OCI-LY1 (cell line): Measurements from ENCODE around the gene UBC.
"Not testable (repeated sequence)": the region's sequence is repeated elsewhere in the genome, so short reads cannot be mapped to it uniquely, and the experiment has no call there.

Experiments
- H2AFZ ChIP-seq: fragments of 200-600 bp; sonication (generic), shearing (Covaris generic); 2 replicates; pipeline ENCODE4 v1.6.0; 2014; ENCODE audit warnings: antibody characterized with exemption, mild to moderate bottlenecking, low read length
- H3F3A ChIP-seq: fragments of 200-600 bp; sonication (generic), shearing (Covaris generic); 2 replicates; pipeline ENCODE4 v1.6.0; 2014; ENCODE audit warnings: mild to moderate bottlenecking, antibody characterized with exemption, low read length, moderate library complexity; ENCODE audit not compliant: insufficient read depth
- H3K27ac ChIP-seq: fragments of 200-600 bp; sonication (generic); 2 replicates; pipeline ENCODE4 v1.5.1; 2014; ENCODE audit warnings: low read length, mixed run types, mild to moderate bottlenecking, low read depth; ENCODE audit not compliant: poor library complexity, severe bottlenecking
- H3K27me3 ChIP-seq: fragments of 200-600 bp; sonication (generic); 2 replicates; pipeline ENCODE4 v1.6.0; 2014; ENCODE audit warnings: antibody characterized with exemption, mild to moderate bottlenecking, low read length, moderate library complexity; ENCODE audit not compliant: insufficient read depth
- H3K36me3 ChIP-seq: fragments of 200-600 bp; sonication (generic); 2 replicates; pipeline ENCODE4 v1.6.1; 2014; ENCODE audit warnings: mild to moderate bottlenecking, antibody characterized with exemption, low read length, moderate library complexity, mixed read lengths; ENCODE audit not compliant: insufficient read depth
- H3K4me1 ChIP-seq: fragments of 200-600 bp; sonication (generic); 2 replicates; pipeline ENCODE4 v1.5.1; 2014; ENCODE audit warnings: mild to moderate bottlenecking, low read length, moderate library complexity; ENCODE audit not compliant: insufficient read depth, severe bottlenecking
- H3K4me2 ChIP-seq: fragments of 200-600 bp; sonication (generic), shearing (Covaris generic); 2 replicates; pipeline ENCODE4 v1.6.1; 2014; ENCODE audit warnings: low read length
- H3K4me3 ChIP-seq: fragments of 200-600 bp; sonication (generic); 2 replicates; pipeline ENCODE4 v1.5.1; 2014; ENCODE audit warnings: low read length, low read depth, mild to moderate bottlenecking, mixed read lengths; ENCODE audit not compliant: poor library complexity, severe bottlenecking
- H3K79me2 ChIP-seq: fragments of 200-600 bp; shearing (Covaris generic); 2 replicates; pipeline ENCODE4 v1.6.1; 2016; ENCODE audit warnings: mixed run types, low read length, mixed read lengths; ENCODE audit not compliant: insufficient read depth
- H3K9ac ChIP-seq: fragments of 200-600 bp; sonication (generic), shearing (Covaris generic); 2 replicates; pipeline ENCODE4 v1.6.1; 2014; ENCODE audit warnings: mild to moderate bottlenecking, low read length, mixed read lengths
- H3K9me2 ChIP-seq: fragments of 200-600 bp; sonication (generic), shearing (Covaris generic); 2 replicates; pipeline ENCODE4 v1.6.1; 2014; ENCODE audit warnings: low read depth, mild to moderate bottlenecking, low read length, mixed read lengths
- H3K9me3 ChIP-seq: fragments of 200-600 bp; shearing (Covaris generic); 2 replicates; pipeline ENCODE4 v1.6.1; 2014; ENCODE audit warnings: low read length, mixed read lengths
- H4K20me1 ChIP-seq: fragments of 200-600 bp; sonication (generic), shearing (Covaris generic); 2 replicates; pipeline ENCODE4 v1.6.0; 2016; ENCODE audit warnings: mild to moderate bottlenecking, low read length; ENCODE audit not compliant: insufficient read depth
- CTCF ChIP-seq: fragments of 200-600 bp; sonication (generic), shearing (Covaris generic); IDR thresholded peaks from 2 replicates; pipeline ENCODE4 v1.5.1; 2017; ENCODE audit warnings: mild to moderate bottlenecking, antibody characterized with exemption, low read length, moderate library complexity, mixed read lengths
- EZH2 ChIP-seq: fragments of 200-600 bp; sonication (generic), shearing (Covaris generic); IDR thresholded peaks from 2 replicates; pipeline ENCODE4 v1.8.0; 2017; ENCODE audit warnings: borderline replicate concordance, mixed run types, mild to moderate bottlenecking, antibody characterized with exemption, low read length, moderate library complexity, mixed read lengths

The UBC gene

GRCh38 chr12:124893792-124894516 is 20.5 kb downstream of the UBC start:
- H2AFZ ChIP-seq: no peak overlapping the region
- no peak overlapping the region for H3K4me2 ChIP-seq
- H4K20me1 ChIP-seq: no peaks in the 10 kb centered on the region
- H3K27me3 ChIP-seq: 0 out of 2 replicates have a peak, but pooled peaks cover 3% of the 10 kb centered on the region
- no peak overlapping the region for H3K4me3 ChIP-seq
- no peak overlapping the region for H3K9ac ChIP-seq
- no peaks in the 10 kb centered on the region for H3K79me2 ChIP-seq
- TF ChIP-seq CTCF: no peak
- no peak for TF ChIP-seq EZH2
- no peaks in the 10 kb centered on the region for H3F3A ChIP-seq
- H3K4me1 ChIP-seq: no peaks in the 10 kb centered on the region
- no peak overlapping the region for H3K27ac ChIP-seq
- H3K9me2 ChIP-seq: no peaks in the 10 kb centered on the region
- H3K36me3 ChIP-seq: no peaks in the 10 kb centered on the region; the same call in 1 of the 2 replicates
- H3K9me3 ChIP-seq: no peaks in the 10 kb centered on the region

- Histone ChIP-seq H3K27me3 (0 out of 2 replicates have a peak, but pooled peaks cover 3% of the 10 kb centered on the region), H3K9me2 (no peaks in the 10 kb centered on the region), H3K36me3 (no peaks in the 10 kb centered on the region; the same call in 1 of the 2 replicates), H3K79me2 (no peaks in the 10 kb centered on the region), H2AFZ (no peak overlapping the region), H3K9me3 (no peaks in the 10 kb centered on the region), H3K27ac (no peak overlapping the region), H4K20me1 (no peaks in the 10 kb centered on the region), H3F3A (no peaks in the 10 kb centered on the region), H3K9ac (no peak overlapping the region), H3K4me1 (peaks cover 22% of the 10 kb centered on the region), H3K4me3 (no peak overlapping the region), H3K4me2 (no peak overlapping the region)
- TF ChIP-seq EZH2: no peak
- TF ChIP-seq CTCF: no peak
These were observed 26.2 kb downstream of the UBC start for GRCh38 chr12:124888260-124888659.

GRCh38 chr12:124887766-124888165 is 26.7 kb downstream of the UBC start:
- H3K9me2 ChIP-seq, H2AFZ ChIP-seq, H3K9me3 ChIP-seq, H3K79me2 ChIP-seq, H3K36me3 ChIP-seq, H3K4me3 ChIP-seq, H3K9ac ChIP-seq, H3F3A ChIP-seq, H3K27me3 ChIP-seq, H4K20me1 ChIP-seq, H3K27ac ChIP-seq, H3K4me2 ChIP-seq: not testable (repeated sequence)
- H3K4me1 ChIP-seq: peaks cover 22% of the 10 kb centered on the region
